Smooth muscle cell of the brain vasculature (primary cell): ENCODE measurements around the gene MFAP1.
"Not testable (repeated sequence)": the region's sequence is repeated elsewhere in the genome, so short reads cannot be mapped to it uniquely, and the experiment has no call there.

Experiments
- DNase-seq: peaks from one replicate; pipeline ENCODE4 v3.0.0-alpha.2; 2012; ENCODE audit warnings: low read depth, low spot score

The MFAP1 gene

DNA sequence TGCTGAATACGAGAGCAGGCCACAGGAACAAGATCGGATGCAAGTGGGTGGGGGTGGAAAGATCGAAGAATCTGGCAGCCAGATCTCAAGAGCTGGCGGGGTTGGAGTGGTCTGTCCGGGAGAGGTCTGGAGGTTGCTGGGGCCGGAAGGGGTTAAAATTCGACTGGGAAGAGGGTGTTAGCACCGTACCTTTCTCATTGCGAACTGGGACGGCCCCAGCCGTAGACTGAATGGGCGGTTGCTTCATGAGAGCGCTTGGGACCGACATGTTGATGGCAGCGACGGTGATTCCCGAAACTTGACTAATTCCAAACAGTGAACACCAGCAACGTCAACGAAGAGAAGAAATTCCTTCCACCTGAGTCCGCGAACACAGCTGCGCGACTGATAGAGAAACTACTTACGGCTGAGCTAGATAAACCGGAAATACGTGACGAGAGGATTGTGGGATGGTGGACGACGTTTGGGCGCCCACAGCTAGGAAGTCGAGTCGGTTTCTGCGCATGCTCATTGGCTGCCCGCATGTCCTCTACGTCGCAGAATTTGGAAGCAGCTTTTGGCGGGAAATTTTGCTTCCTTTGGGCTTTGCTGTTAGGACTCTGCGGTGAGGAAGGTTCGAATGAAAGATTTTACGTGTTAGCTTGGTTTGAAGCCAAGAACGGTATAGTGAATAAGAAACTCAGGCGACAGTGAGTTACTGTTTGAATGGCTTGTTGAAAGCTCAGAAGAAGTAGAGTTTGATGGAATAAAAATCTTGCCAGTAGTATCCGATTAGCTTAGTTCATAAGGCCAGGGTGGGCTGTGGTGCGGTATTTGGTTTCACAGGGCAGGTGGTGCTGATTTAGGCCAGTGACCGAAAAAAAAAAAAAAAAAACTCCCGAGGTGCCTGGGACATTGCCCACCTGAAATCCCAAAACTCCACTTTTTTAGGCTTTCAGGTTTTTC, at the start of gene MFAP1:
MFAP1 (minus strand) TSS at position 389 of the 945 bp plus-strand sequence; CDS start at position 268, 121 bp downstream.
- peak; percentile 89 for DNase-seq

GRCh38 chr15:43873651-43874050, 49.2 kb upstream of the MFAP1 start:
- no peak for DNase-seq

DNA sequence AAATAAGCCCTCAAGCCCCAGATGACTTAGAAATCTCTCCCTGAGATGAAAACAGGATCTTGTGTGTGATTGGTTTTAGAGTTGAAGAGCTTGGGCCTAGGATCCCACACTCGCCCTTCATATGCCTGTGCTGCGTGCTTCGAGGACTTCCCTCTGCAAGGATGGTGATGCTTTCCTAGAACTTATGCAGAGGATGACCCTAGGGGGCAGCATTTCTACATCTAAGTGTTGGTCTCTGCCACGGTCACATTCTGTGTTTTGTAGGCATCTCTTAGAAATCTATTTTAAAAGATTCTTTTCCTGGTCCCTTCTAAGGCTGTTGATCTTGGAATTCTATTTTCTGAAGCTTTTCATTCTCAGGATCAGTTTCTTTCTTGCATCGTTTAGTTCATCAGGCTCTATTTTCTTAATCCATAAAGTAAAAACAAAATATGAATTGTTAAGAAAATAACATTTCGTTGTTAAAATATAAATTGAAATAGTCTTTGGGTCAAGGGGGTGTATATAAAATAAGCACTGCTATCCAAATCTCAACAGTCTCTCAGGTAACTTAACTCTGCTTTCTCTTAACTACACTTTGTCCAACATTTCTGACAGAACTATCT, 48.0 kb upstream of the MFAP1 start:
- peak; percentile 54 for DNase-seq

- DNase-seq: no peak
Measured at GRCh38 chr15:43871835-43872234, 47.3 kb upstream of the MFAP1 start.

DNA sequence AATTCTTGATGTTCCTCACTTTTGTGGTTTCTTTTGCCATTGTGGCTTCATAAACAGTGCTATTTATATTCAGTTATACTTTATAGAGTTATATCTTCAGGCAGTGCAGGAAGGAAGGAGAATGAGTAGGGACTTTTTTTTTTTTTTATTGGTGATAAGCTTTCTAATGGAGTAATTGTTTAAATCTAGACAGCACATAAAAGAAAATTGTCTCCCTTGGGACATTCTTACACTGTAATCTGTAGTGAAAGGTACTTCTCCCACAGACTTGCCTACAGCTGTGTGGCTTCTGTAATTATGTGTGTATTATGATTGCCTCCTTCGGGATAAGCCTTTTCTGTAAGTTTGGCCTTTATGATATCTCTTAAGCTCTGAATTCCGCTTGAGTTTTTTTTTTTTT, 43.9 kb upstream of the MFAP1 start:
- DNase-seq: no peak

- DNase-seq: no peak
Measured at GRCh38 chr15:43867096-43867495, 42.6 kb upstream of the MFAP1 start.

DNA sequence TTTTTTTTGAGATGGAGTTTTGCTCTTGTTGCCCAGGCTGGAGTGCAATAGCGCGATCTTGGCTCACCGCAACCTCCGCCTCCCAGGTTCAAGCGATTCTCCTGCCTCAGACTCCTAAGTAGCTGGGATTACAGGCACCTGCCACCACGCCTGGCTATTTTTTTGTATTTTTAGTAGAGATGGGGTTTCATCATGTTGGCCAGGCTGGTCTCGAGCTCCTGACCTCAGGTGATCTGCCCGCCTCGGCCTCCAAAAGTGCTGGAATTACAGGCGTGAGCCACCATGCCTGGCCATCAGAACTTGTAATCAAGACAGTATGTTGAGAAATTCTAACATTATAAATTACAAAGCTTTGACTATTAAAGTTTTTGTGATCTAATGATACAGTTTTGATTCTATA, 42.1 kb upstream of the MFAP1 start:
- not testable (repeated sequence) for DNase-seq

GRCh38 chr15:43859546-43859945, 35.1 kb upstream of the MFAP1 start:
- DNase-seq: no peak

DNA sequence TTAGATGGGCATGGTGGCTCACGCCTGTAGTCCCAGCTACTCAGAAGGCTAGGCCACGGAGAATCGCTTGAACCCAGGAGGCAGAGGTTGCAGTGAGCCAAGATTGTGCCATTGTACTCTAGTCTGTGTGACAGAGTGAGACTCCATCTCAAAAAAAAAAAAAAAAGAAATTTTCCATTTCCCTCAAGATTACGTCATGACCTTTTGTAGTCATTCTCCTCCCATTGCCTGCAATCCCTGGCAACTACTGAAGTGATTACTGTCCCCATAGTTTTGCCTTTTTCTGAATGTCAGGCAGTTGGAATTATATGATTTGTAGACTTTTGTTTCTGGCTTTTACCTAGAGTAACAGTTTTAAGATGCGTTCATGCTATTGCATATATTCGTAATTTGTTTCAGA, 30.3 kb upstream of the MFAP1 start:
- no peak for DNase-seq

- no peak for DNase-seq
Measured at GRCh38 chr15:43852607-43853006, 28.1 kb upstream of the MFAP1 start.

- no peak for DNase-seq
Measured at GRCh38 chr15:43851251-43851650, 26.8 kb upstream of the MFAP1 start.

- no peak for DNase-seq
Measured at GRCh38 chr15:43845421-43845820, 20.9 kb upstream of the MFAP1 start.

DNA sequence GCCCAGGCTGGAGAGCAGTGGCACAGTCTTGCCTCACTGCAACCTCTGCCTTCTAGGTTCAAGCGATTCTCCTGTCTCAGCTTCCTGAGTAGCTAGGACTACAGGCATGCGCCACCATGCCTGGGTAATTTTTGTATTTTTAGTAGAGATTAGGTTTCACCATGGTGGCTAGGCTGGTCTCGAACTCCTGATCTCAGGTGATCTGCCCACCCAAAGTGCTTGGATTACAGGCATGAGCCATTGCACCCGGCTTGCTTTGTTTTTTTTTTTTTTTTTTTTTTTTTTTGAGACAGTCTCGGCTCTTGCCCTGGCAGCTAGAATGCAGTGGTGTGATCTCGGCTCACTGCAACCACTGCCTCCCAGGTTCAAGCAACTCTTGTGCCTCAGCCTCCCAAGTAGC, 8.0 kb upstream of the MFAP1 start:
- not testable (repeated sequence) for DNase-seq

DNA sequence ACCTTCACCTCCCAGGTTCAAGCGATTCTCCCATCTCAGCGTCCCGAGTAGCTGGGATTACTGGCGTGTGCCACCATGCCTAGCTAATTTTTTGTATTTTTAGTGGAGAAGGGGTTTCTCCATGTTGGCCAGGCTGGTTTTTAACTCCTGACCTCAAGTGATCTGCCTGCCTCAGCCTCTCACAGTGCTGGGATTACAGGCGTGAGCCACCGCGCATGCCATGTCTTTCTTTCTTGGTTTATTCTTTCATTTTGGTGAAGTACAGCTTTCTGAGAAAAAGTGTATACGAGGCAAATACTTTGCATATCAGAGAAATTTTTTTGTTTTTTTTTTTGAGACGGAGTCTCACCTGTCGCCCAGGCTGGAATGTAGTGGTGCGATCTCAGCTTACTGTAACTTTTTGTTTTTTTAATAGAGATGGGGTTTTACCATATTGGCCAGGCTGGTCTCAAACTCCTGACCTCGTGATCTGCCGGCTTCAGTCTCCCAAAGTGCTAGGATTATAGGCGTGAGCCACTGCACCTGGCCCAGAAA, 7.1 kb upstream of the MFAP1 start:
- DNase-seq: not testable (repeated sequence)

DNA sequence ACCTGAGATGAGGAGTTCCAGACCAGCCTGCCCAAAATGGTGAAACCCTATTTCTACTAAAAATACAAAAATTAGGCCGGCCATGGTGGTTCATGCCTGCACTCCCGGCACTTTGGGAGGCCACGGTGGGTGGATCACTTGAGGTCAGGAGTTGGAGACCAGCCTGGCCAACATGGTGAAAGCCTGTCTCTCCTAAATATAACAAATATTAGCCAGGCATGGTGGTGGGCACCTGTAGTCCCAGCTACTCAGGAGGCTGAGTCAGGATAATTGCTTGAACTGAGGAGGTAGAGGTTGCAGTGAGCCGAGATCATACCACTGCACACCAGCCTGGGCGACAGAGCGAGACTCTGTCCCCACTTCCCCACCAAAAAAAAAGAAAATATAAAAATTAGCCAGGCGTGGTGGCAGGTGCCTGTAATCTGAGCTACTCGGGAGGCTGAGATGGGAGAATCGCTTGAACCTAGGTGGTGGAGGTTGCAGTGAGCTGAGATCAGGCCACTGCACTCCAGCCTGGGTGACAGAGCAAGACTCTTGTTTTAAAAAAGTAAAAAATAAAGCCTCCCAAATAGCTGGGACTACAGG, 6.3 kb upstream of the MFAP1 start:
- DNase-seq: not testable (repeated sequence)

DNA sequence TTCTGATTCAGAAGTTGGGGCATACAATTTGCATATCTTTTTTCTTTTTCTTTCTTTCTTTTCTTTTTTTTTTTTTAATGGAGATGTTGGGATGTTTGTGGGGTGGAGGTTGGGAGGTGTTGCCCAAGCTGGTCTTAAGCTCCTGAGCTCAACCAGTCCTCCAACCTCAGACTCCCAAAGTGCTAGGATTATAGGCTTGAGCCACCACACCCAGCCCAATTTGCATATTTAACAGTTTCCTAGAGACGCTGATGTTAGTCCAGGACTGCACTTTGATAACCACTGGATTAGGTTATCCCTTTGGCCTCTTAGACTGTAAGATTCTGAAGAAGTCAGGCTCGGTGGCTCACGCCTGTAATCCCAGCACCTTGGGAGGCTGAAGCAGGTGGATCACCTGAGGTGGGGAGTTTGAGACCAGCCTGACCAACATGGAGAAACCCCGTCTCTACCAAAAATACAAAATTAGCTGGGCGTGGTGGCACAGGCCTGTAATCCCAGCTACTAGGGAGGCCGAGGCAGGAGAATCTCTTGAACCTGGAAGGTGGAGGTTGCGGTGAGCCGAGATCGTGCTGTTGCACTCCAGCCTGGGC, 5.6 kb upstream of the MFAP1 start:
- DNase-seq: not testable (repeated sequence)

DNA sequence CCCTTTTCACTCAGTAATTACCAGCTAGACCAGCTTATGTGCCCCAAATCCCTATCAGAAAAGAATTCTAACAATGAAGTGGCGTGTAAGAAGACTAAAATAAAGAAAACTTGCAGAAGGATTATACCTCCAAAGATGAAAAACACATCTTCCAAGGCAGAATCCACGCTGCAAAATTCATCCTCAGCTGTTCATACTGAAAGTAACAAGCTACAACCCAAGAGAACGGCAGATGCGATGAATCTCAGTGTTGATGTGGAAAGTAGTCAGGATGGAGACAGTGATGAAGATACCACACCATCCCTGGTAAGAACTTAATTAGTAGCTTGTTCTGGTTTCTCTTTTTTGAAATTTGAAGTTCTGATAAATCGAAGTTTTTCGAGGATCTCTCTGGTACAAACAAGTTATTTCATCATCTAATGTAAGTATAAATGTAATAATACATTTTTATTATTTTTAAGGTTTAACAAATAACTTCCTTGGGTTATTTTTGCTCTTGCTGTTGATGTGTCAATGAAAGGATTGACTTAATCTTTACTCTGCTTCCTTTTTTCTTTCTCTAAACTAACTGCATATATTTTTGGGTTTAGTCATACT, 3.7 kb upstream of the MFAP1 start:
- no peak for DNase-seq

DNA sequence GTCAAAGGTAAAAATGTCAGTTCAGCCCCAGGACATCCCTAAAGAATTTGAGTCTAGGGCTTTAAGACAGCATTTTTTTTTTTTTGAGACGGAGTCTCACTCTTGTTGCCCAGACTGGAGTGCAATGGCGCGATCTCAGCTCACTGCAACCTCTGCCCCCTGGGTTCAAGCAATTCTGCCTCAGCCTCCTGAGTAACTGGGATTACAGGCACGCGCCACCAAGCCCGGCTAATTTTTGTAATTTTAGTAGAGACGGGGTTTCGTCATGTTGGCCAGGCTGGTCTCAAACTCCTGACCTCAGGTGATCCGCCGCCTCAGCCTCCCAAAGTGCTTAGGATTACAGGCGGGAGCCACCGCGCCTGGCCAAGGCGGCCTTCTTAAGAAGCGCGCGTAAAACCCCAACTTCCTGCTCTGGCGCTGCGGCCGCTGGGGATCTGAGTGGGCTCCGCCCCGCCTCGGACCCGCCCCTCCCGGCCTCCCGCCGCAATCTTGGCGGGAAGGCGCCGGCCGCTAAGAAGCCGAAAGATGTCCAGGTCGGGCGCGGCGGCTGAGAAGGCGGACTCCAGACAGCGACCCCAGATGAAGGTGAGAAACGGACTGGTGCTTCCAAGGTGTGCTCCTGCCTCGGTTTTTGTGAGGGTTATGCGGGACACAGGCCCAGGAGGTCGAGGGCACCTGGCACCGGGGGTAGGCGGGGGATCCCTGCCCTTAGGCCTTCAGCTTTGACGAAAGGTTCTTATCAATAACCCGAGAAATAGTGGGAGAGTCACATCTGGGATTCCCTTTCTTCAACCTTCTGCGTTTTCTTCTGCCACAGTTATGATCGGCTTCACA, 2.2 kb upstream of the MFAP1 start, which contains the start of gene WDR76:
WDR76 (plus strand) TSS at position 495 of the 834 bp plus-strand sequence; CDS start at position 526, 31 bp downstream.
- DNase-seq: peak; percentile 56

GRCh38 chr15:43826029-43826507, 1.6 kb upstream of the MFAP1 start:
- no peak for DNase-seq

DNA sequence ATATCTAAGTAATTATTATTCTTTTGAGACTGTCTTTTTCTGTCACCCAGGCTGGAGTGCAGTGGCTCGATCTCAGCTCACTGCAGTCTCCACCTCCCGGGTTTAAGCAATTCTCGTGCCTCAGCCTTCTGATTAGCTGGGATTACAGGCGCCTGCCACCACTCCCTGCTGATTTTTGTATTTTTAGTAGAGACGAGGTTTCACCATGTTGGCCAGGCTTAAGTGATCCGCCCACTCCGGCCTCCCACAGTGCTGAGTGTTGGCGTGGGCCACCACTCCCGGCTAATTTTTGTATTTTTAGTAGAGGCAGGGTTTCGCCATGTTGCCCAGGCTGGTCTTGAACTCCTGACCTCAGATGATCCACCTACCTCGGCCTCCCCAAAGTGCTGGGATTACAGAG, 815 bp upstream of the MFAP1 start:
- not testable (repeated sequence) for DNase-seq
